GM12891 (cell line): ENCODE measurements around the gene ABCA2.
"Not testable (repeated sequence)": the region's sequence is repeated elsewhere in the genome, so short reads cannot be mapped to it uniquely, and the experiment has no call there.

Source experiments
- DNase-seq: peaks from one replicate; pipeline ENCODE4 v3.0.0; 2011; ENCODE audit warnings: low spot score; ENCODE audit not compliant: insufficient read length
- FAIRE-seq: peaks from 2 replicates; lab custom pipeline; 2011; peaks lifted over from hg19 to GRCh38; lab: Jason Lieb, UNC
- PAX5 ChIP-seq: IDR thresholded peaks from 2 replicates; pipeline ENCODE4 v1.6.1; 2011; ENCODE audit warnings: low read length, moderate library complexity, mild to moderate bottlenecking; ENCODE audit not compliant: insufficient read depth, severe bottlenecking
- POLR2A ChIP-seq: IDR thresholded peaks from 2 replicates; pipeline ENCODE4 v1.6.1; 2011; ENCODE audit warnings: low read depth, low read length, control low read depth
- POLR2AphosphoS5 ChIP-seq: IDR thresholded peaks from 2 replicates; pipeline ENCODE4 v1.6.1; 2011; ENCODE audit warnings: low read depth, low read length, control low read depth
- POU2F2 ChIP-seq: IDR thresholded peaks from 2 replicates; pipeline ENCODE4 v1.6.1; 2011; ENCODE audit warnings: low read depth, mild to moderate bottlenecking, control low read depth, low read length, moderate library complexity
- SPI1 ChIP-seq: IDR thresholded peaks from 2 replicates; pipeline ENCODE4 v1.6.1; 2011; ENCODE audit warnings: low read depth, low read length, control low read depth
- TAF1 ChIP-seq: IDR thresholded peaks from 2 replicates; pipeline ENCODE4 v1.6.1; 2011; ENCODE audit warnings: low read depth, low read length, control low read depth

ABCA2 gene

GRCh38 chr9:137009938-137010732, 17.9 kb downstream of the ABCA2 start:
- TF ChIP-seq PAX5 (no peak), TAF1 (no peak), POLR2A (no peak), POU2F2 (no peak), POLR2AphosphoS5 (no peak)
- DNase-seq: no peak
- FAIRE-seq: no peak

- FAIRE-seq (no peak), DNase-seq (no peak)
- TF ChIP-seq SPI1 (no peak), POU2F2 (no peak), TAF1 (no peak), POLR2A (no peak), POLR2AphosphoS5 (no peak), PAX5 (no peak)
Measured at GRCh38 chr9:137009217-137009616, 18.8 kb downstream of the ABCA2 start.

GRCh38 chr9:137008312-137008711, 19.7 kb downstream of the ABCA2 start:
- DNase-seq: no peak
- TF ChIP-seq PAX5: no peak
- TF ChIP-seq POLR2AphosphoS5: no peak
- TF ChIP-seq POU2F2: no peak
- TF ChIP-seq SPI1: no peak
- no peak for TF ChIP-seq POLR2A
- no peak for TF ChIP-seq TAF1
- FAIRE-seq: no peak

GRCh38 chr9:137007816-137008270, 20.2 kb downstream of the ABCA2 start:
- FAIRE-seq (no peak), DNase-seq (no peak)
- TF ChIP-seq SPI1 (no peak), PAX5 (no peak), POLR2AphosphoS5 (no peak)

- DNase-seq (no peak), FAIRE-seq (no peak)
- TF ChIP-seq POLR2AphosphoS5 (no peak), POU2F2 (no peak), PAX5 (no peak), TAF1 (no peak), SPI1 (no peak), POLR2A (no peak)
Measured at GRCh38 chr9:137007108-137007815, 20.8 kb downstream of the ABCA2 start.

GRCh38 chr9:137006116-137007003, 21.7 kb downstream of the ABCA2 start:
- DNase-seq (no peak), FAIRE-seq (no peak)
- no peak for TF ChIP-seq TAF1
- TF ChIP-seq POU2F2: no peak
- no peak for TF ChIP-seq SPI1
- TF ChIP-seq PAX5: no peak
- no peak for TF ChIP-seq POLR2A
- no peak for TF ChIP-seq POLR2AphosphoS5

- DNase-seq, FAIRE-seq: not testable (repeated sequence)
Measured at GRCh38 chr9:137004285-137004684, 23.8 kb downstream of the ABCA2 start.

- FAIRE-seq (no peak), DNase-seq (no peak)
- TF ChIP-seq POLR2A: no peak
- TF ChIP-seq SPI1: no peak
- TF ChIP-seq PAX5: no peak
- no peak for TF ChIP-seq POU2F2
- TF ChIP-seq TAF1: no peak
- TF ChIP-seq POLR2AphosphoS5: no peak
Measured at GRCh38 chr9:137002646-137003041, 25.4 kb downstream of the ABCA2 start.

- TF ChIP-seq PAX5: no peak
- no peak for TF ChIP-seq TAF1
- TF ChIP-seq POU2F2: no peak
- TF ChIP-seq SPI1: no peak
- no peak for TF ChIP-seq POLR2A
- no peak for TF ChIP-seq POLR2AphosphoS5
- no peak for FAIRE-seq
Measured at GRCh38 chr9:137001857-137002645, 26.0 kb downstream of the ABCA2 start.

More at GRCh38 chr9:137001857-137002645, 26.0 kb downstream of the ABCA2 start:
- DNase-seq: no peak
